GM10266 (cell line): Measurements from ENCODE around the gene CACNA1E.

Source experiments
- DNase-seq: peaks from one replicate; pipeline ENCODE4 v3.0.0; 2012; ENCODE audit errors: extremely low spot score
- TF ChIP-seq, protein P1 (sequence below): IDR thresholded peaks from 2 replicates; pipeline ENCODE4 v1.5.1; 2012; ENCODE audit warnings: mild to moderate bottlenecking, low read depth; ENCODE audit not compliant: control insufficient read depth, insufficient read depth; ENCODE audit errors: missing control alignments

The CACNA1E gene

GRCh38 chr1:181594553-181594952 lies 111.2 kb downstream of the CACNA1E start:
- no peak for DNase-seq
- TF ChIP-seq, protein P1, sequence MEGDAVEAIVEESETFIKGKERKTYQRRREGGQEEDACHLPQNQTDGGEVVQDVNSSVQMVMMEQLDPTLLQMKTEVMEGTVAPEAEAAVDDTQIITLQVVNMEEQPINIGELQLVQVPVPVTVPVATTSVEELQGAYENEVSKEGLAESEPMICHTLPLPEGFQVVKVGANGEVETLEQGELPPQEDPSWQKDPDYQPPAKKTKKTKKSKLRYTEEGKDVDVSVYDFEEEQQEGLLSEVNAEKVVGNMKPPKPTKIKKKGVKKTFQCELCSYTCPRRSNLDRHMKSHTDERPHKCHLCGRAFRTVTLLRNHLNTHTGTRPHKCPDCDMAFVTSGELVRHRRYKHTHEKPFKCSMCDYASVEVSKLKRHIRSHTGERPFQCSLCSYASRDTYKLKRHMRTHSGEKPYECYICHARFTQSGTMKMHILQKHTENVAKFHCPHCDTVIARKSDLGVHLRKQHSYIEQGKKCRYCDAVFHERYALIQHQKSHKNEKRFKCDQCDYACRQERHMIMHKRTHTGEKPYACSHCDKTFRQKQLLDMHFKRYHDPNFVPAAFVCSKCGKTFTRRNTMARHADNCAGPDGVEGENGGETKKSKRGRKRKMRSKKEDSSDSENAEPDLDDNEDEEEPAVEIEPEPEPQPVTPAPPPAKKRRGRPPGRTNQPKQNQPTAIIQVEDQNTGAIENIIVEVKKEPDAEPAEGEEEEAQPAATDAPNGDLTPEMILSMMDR = no peak

GRCh38 chr1:181595234-181595633 lies 111.9 kb downstream of the CACNA1E start:
- TF ChIP-seq, protein P1 = no peak
- no peak for DNase-seq

- TF ChIP-seq, protein P1 = no peak
- no peak for DNase-seq
Observed at GRCh38 chr1:181601186-181601950, 118.1 kb downstream of the CACNA1E start.

GRCh38 chr1:181603735-181604410 lies 120.6 kb downstream of the CACNA1E start:
- TF ChIP-seq, protein P1 = no peak
- no peak for DNase-seq

- TF ChIP-seq, protein P1 = no peak
- no peak for DNase-seq
Observed at GRCh38 chr1:181604482-181605249, 121.3 kb downstream of the CACNA1E start.

- no peak for DNase-seq
- TF ChIP-seq, protein P1 = no peak
Observed at GRCh38 chr1:181607524-181607923, 124.2 kb downstream of the CACNA1E start.
